A549 (cell line): ENCODE results near the gene DNA2.

Source experiments
- CTCF ChIP-seq: fragments of >200 bp; sonication (Bioruptor Twin); formaldehyde crosslinking; IDR thresholded peaks from 3 replicates; pipeline ENCODE4 v1.5.1; 2016
- E2F6 ChIP-seq: IDR thresholded peaks from 2 replicates; pipeline ENCODE4 v1.6.1; 2012; ENCODE audit warnings: low read depth, borderline replicate concordance
- MAX ChIP-seq: IDR thresholded peaks from 2 replicates; pipeline ENCODE4 v1.6.1; 2012
- POLR2A ChIP-seq: IDR thresholded peaks from 2 replicates; pipeline ENCODE4 v1.6.1; 2012; ENCODE audit warnings: mild to moderate bottlenecking, low read length

GRCh38 chr10:68440898-68441297 is 30.9 kb downstream of the DNA2 start:
- no peak for TF ChIP-seq POLR2A
- TF ChIP-seq MAX: no peak
- TF ChIP-seq CTCF: no peak
- TF ChIP-seq E2F6: no peak
